HepG2 (cell line): ENCODE measurements around the gene NUP85. TPM values are rescaled to one million over a fixed set of nuclear protein-coding genes. Genes with fewer than 3 reads are reported as not detected.

Source experiments
- BHLHE40 ChIP-seq: IDR thresholded peaks from 2 replicates; pipeline ENCODE4 v1.6.1; 2011; ENCODE audit warnings: low read length, improper control_type of control experiment
- DNMT3B ChIP-seq: conservative IDR thresholded peaks from 2 replicates; pipeline ENCODE4 v1.6.1; 2016; ENCODE audit warnings: missing biosample characterization, control low read depth
- GABPA ChIP-seq, 2 experiments: IDR thresholded peaks; 2 replicates each; pipeline ENCODE4 v1.6.1; 2011 to 2016; ENCODE audit warnings: low read depth in 2 of 2, low read length in 1 of 2, missing biosample characterization in 1 of 2, missing genetic modification characterization in 1 of 2
- HMG20A ChIP-seq: IDR thresholded peaks from 2 replicates; pipeline ENCODE4 v1.6.1; 2016; ENCODE audit warnings: borderline replicate concordance
- HMGA1 ChIP-seq: sonication (generic); formaldehyde crosslinking; conservative IDR thresholded peaks from 2 replicates; pipeline ENCODE4 v1.4.0; 2020; ENCODE audit warnings: missing genetic modification reagents
- HOXA3 ChIP-seq: sonication (generic); formaldehyde crosslinking; IDR thresholded peaks from 2 replicates; pipeline ENCODE4 v1.5.0; 2020; ENCODE audit warnings: missing genetic modification reagents
- KMT2B ChIP-seq: IDR thresholded peaks from 2 replicates; pipeline ENCODE4 v1.6.1; 2016; ENCODE audit warnings: missing genetic modification reagents, missing compliant biosample characterization
- NONO ChIP-seq, 2 experiments: fragments of 450-650 bp in 1 of 2; sonication (generic) in 1 of 2; formaldehyde crosslinking in 1 of 2; IDR thresholded peaks in 1 of 2; conservative IDR thresholded peaks in 1 of 2; 2 replicates each; pipeline versions ENCODE4 v1.6.1 to v1.8.0; 2017 to 2022; ENCODE audit warnings: mild to moderate bottlenecking in 1 of 2, missing genetic modification reagents in 1 of 2, moderate library complexity in 1 of 2
- PAF1 ChIP-seq: IDR thresholded peaks from 2 replicates; pipeline ENCODE4 v1.6.1; 2016; ENCODE audit warnings: missing genetic modification reagents, missing compliant biosample characterization
- SAFB2 ChIP-seq: sonication (generic); formaldehyde crosslinking; IDR thresholded peaks from 2 replicates; pipeline ENCODE4 v1.5.1; 2020; ENCODE audit warnings: missing genetic modification reagents, low read depth, mild to moderate bottlenecking, borderline replicate concordance
- SATB2 ChIP-seq: sonication (generic); formaldehyde crosslinking; IDR thresholded peaks from 2 replicates; pipeline ENCODE4 v1.5.0; 2020; ENCODE audit warnings: missing genetic modification reagents
- SP4 ChIP-seq: sonication (generic); formaldehyde crosslinking; IDR thresholded peaks from 2 replicates; pipeline ENCODE4 v1.8.1; 2023; ENCODE audit warnings: mild to moderate bottlenecking, missing genetic modification reagents
- STAG1 ChIP-seq: sonication (generic); formaldehyde crosslinking; IDR thresholded peaks from 2 replicates; pipeline ENCODE4 v1.4.0; 2020; ENCODE audit warnings: missing genetic modification reagents
- TOE1 ChIP-seq: sonication (generic); formaldehyde crosslinking; IDR thresholded peaks from 2 replicates; pipeline ENCODE4 v1.4.0; 2020; ENCODE audit warnings: mild to moderate bottlenecking, missing genetic modification reagents
- ZC3H13 ChIP-seq: sonication (generic); formaldehyde crosslinking; IDR thresholded peaks from 2 replicates; pipeline ENCODE4 v1.8.1; 2023; ENCODE audit warnings: mild to moderate bottlenecking, missing genetic modification reagents, moderate library complexity
- ZFP36L2 ChIP-seq: sonication (generic); formaldehyde crosslinking; IDR thresholded peaks from 2 replicates; pipeline ENCODE4 v1.4.0; 2020; ENCODE audit warnings: missing genetic modification reagents
- ZMYM3 ChIP-seq: sonication (generic); formaldehyde crosslinking; IDR thresholded peaks from 2 replicates; pipeline ENCODE4 v1.5.1; 2020; ENCODE audit warnings: mild to moderate bottlenecking, missing genetic modification reagents
- ZNF235 ChIP-seq: sonication (generic); formaldehyde crosslinking; IDR thresholded peaks from 2 replicates; pipeline ENCODE4 v1.8.1; 2023; ENCODE audit warnings: mild to moderate bottlenecking, missing genetic modification reagents, borderline replicate concordance
- ZNF260 ChIP-seq: sonication (generic); formaldehyde crosslinking; IDR thresholded peaks from 2 replicates; pipeline ENCODE4 v1.4.0; 2020; ENCODE audit warnings: missing genetic modification reagents, low read depth, mild to moderate bottlenecking, borderline replicate concordance
- ZNF44 ChIP-seq: sonication (generic); formaldehyde crosslinking; IDR thresholded peaks from 2 replicates; pipeline ENCODE4 v1.5.1; 2020; ENCODE audit warnings: mild to moderate bottlenecking, missing genetic modification reagents
- ZNF761 ChIP-seq: sonication (generic); formaldehyde crosslinking; conservative IDR thresholded peaks from 2 replicates; pipeline ENCODE4 v1.4.0; 2020; ENCODE audit warnings: mild to moderate bottlenecking, missing genetic modification reagents
- ZNF878 ChIP-seq: sonication (generic); formaldehyde crosslinking; IDR thresholded peaks from 2 replicates; pipeline ENCODE4 v1.8.1; 2023; ENCODE audit warnings: mild to moderate bottlenecking, missing genetic modification reagents, moderate library complexity
- polyA plus RNA-seq, 8 experiments: library from polyadenylated mRNA; depleted of rRNA in 3 of 8; stranded (reverse) in 7 of 8; unstranded in 1 of 8; fragments of >200 nt; fragmentation: Illumina TruSeq in 4 of 8; extraction: Trizol in 4 of 8; gene quantifications; 2 replicates each; pipeline versions ENCODE4 v1.2.1 to v1.2.3, GENCODE V29; 2011 to 2016; ENCODE audit warnings: low read depth in 4 of 8, missing spikeins in 1 of 8, mixed read lengths in 1 of 8; ENCODE audit not compliant: insufficient read depth in 1 of 8
- total RNA-seq, 5 experiments: library from RNA; depleted of rRNA; stranded (reverse); fragments of >200 nt; fragmentation: Illumina TruSeq; extraction: Trizol; gene quantifications; 2 replicates each; pipeline ENCODE4 v1.2.3, GENCODE V29; 2016; ENCODE audit warnings: low read depth in 1 of 5
- TF ChIP-seq, protein P1 (sequence below): sonication (generic); formaldehyde crosslinking; conservative IDR thresholded peaks from 2 replicates; pipeline ENCODE4 v1.8.0; 2022; ENCODE audit warnings: mild to moderate bottlenecking, moderate library complexity, missing genetic modification reagents
- TF ChIP-seq, protein P2 (sequence below): sonication (generic); formaldehyde crosslinking; IDR thresholded peaks from 2 replicates; pipeline ENCODE4 v1.8.0; 2022; ENCODE audit warnings: mild to moderate bottlenecking, missing genetic modification reagents, borderline replicate concordance
- TF ChIP-seq, protein P3 (sequence below), 2 experiments: fragments of 450-650 bp in 1 of 2; sonication (generic) in 1 of 2; formaldehyde crosslinking; IDR thresholded peaks; 2 replicates each; pipeline versions ENCODE4 v1.5.0 to v1.8.0; 2020 to 2022; ENCODE audit warnings: mild to moderate bottlenecking in 1 of 2, missing genetic modification reagents in 1 of 2

Gene NUP85
- total and polyA plus RNA-seq, 2 of the 13 experiments (the other 11 are each of a cell fraction or from before 2014, with no cell fraction given): 89.1 to 124 TPM

DNA sequence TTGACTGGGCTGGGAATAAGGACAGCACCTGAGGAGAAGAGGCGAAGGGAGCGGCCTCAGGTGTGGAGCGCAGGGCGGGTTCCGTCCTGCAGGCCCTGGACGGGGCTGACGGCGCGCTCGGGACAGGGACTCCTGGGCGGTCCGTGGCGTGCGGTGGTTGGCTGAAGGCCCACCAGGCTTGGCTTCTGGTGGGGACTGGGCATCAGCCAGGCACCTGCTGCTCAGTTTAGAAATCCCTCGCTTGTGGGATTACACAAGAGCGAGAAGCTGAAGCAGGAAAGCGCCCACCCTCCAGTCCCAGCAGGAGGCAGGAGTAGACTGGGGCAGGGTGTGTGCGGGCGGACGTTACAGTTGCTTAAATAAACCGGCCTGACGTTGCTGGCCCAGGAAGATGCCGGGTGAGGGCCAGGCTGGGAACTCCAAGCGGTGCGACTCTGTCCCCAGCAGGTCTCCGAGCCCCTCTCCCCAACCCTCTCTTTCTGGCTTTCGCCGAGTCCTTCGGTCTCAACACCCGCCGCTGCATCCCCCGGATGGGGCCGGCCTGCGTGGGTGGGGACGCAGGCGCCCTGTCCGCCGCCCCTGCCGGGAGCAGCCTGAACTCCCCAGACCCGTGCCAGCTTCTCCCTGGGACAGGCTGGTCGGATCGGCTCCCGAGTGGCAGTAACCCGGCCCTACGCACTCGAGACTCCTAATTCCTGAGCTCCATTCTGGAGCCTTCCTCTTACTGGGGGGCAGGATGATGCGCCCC, 64.9 kb downstream of the NUP85 start (continued):
- TF ChIP-seq STAG1 (CRISPR knock-in tag) (peak; percentile 93), ZMYM3 (CRISPR knock-in tag) (peak; percentile 72), ZFP36L2 (no peak), DNMT3B (CRISPR knock-in tag) (no peak), BHLHE40 (peak; percentile 4; the same call in 1 of the 2 replicates), PAF1 (CRISPR knock-in tag) (no peak), SAFB2 (CRISPR knock-in tag) (no peak), ZNF878 (CRISPR knock-in tag) (no peak), HMG20A (CRISPR knock-in tag) (no peak), ZC3H13 (no peak; the same call in none of the 2 replicates), HMGA1 (CRISPR knock-in tag) (no peak), HOXA3 (CRISPR knock-in tag) (peak; percentile 53; the same call in 1 of the 2 replicates), NONO (IDR thresholded peaks at IDR 0.05) (no peak), NONO (CRISPR knock-in tag; conservative IDR thresholded peaks at IDR 0.05) (0 out of 2 replicates have a peak, but pooled peaks have one; percentile 28), ZNF44 (CRISPR knock-in tag) (no peak), ZNF761 (CRISPR knock-in tag) (peak; percentile 88; the same call in 1 of the 2 replicates), GABPA (IDR thresholded peaks at IDR 0.05; ENCODE audit: low read depth, low read length) (peak; percentile 5; the same call in 1 of the 2 replicates), GABPA (CRISPR knock-in tag; IDR thresholded peaks at IDR 0.05; ENCODE audit: low read depth) (no peak), ZNF235 (CRISPR knock-in tag) (peak; percentile 62; the same call in 1 of the 2 replicates), KMT2B (peak; percentile 75), TOE1 (CRISPR knock-in tag) (peak; percentile 79; the same call in 1 of the 2 replicates), ZNF260 (CRISPR knock-in tag) (no peak), SP4 (CRISPR knock-in tag) (no peak), SATB2 (no peak)
- TF ChIP-seq, protein P1, sequence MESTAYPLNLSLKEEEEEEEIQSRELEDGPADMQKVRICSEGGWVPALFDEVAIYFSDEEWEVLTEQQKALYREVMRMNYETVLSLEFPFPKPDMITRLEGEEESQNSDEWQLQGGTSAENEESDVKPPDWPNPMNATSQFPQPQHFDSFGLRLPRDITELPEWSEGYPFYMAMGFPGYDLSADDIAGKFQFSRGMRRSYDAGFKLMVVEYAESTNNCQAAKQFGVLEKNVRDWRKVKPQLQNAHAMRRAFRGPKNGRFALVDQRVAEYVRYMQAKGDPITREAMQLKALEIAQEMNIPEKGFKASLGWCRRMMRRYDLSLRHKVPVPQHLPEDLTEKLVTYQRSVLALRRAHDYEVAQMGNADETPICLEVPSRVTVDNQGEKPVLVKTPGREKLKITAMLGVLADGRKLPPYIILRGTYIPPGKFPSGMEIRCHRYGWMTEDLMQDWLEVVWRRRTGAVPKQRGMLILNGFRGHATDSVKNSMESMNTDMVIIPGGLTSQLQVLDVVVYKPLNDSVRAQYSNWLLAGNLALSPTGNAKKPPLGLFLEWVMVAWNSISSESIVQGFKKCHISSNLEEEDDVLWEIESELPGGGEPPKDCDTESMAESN (CRISPR knock-in tag): peak; percentile 87
- TF ChIP-seq, protein P2, sequence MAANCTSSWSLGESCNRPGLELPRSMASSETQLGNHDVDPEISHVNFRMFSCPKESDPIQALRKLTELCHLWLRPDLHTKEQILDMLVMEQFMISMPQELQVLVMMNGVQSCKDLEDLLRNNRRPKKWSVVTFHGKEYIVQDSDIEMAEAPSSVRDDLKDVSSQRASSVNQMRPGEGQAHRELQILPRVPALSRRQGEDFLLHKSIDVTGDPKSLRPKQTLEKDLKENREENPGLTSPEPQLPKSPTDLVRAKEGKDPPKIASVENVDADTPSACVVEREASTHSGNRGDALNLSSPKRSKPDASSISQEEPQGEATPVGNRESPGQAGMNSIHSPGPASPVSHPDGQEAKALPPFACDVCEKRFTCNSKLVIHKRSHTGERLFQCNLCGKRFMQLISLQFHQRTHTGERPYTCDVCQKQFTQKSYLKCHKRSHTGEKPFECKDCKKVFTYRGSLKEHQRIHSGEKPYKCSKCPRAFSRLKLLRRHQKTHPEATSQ: no peak
- TF ChIP-seq, protein P3, sequence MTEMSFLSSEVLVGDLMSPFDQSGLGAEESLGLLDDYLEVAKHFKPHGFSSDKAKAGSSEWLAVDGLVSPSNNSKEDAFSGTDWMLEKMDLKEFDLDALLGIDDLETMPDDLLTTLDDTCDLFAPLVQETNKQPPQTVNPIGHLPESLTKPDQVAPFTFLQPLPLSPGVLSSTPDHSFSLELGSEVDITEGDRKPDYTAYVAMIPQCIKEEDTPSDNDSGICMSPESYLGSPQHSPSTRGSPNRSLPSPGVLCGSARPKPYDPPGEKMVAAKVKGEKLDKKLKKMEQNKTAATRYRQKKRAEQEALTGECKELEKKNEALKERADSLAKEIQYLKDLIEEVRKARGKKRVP (CRISPR knock-in tag; IDR thresholded peaks at IDR 0.05): no peak
